Measurements from ENCODE around the gene TRIM63. TPM values are rescaled to one million over a fixed set of nuclear protein-coding genes. Genes with fewer than 3 reads are reported as not detected.

Gene TRIM63
- total and polyA plus RNA-seq, 2 of the 8 experiments (the other 6 are each of a cell fraction or from before 2014, with no cell fraction given): not detected

DNA sequence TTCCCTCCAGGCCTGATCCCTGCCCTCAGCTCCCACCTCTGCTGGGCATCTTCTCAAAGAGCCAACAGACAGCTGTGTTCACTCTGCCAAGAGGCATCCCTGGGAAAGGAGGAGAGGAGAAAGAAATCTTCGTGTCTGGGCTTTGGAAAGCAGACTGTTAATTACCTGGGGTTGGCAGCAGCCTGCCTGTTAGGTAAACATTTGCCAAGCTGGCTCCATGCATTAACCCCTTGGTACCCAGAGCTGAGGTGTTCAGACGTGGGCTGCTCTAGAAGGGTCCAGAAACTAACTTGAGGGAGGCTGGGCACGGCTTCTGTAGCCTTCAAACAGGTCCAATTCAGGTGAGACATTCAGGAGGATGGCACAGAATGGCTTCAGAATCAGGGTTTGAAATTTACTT is 54.6 kb downstream of the TRIM63 start:
- Histone ChIP-seq H4K91ac (replicated peaks; ENCODE audit: insufficient read length, low read length) (no peak overlapping the region), H2BK5ac (ENCODE audit: low read depth, low read length) (no peak overlapping the region), H3K14ac (ENCODE audit: insufficient read length) (no peak overlapping the region), H4K20me1 (replicated peaks in 1 of 2; ENCODE audit: control insufficient read depth in 1 of 2, insufficient read depth in 2 of 2, low read length in 2 of 2) (no peaks in the 10 kb centered on the region), H3K18ac (ENCODE audit: extremely low read depth, low read length) (no peak overlapping the region), H3K27ac (ENCODE audit: low read depth, low read length) (no peak overlapping the region), H4K8ac (ENCODE audit: extremely low read depth, insufficient read depth, low read length) (peak overlapping the region; percentile 31; the same call in 1 of the 2 replicates), H2AFZ (ENCODE audit: low read length) (no peak overlapping the region), H2BK12ac (ENCODE audit: low read depth, low read length) (no peak overlapping the region), H3K4ac (replicated peaks; ENCODE audit: insufficient read length, low read depth, low read length) (no peak overlapping the region), H3K4me1 (replicated peaks in 1 of 4; ENCODE audit: control insufficient read depth in 3 of 4, insufficient read depth in 4 of 4, low read length in 3 of 4) (peaks cover 0 to 8% (median 4%) of the 10 kb centered on the region in 4 experiments; a peak in 6 of 7 replicates), H2BK120ac (replicated peaks; ENCODE audit: low read depth, low read length) (no peak overlapping the region), H3K4me3 (ENCODE audit: extremely low read depth in 1 of 4, insufficient read depth in 2 of 4, low read depth in 3 of 4, low read length in 4 of 4) (no peak overlapping the region), H3K36me3 (ENCODE audit: control insufficient read depth in 2 of 4, insufficient read depth in 4 of 4, low read length in 3 of 4) (no peaks in the 10 kb centered on the region), H3K23me2 (ENCODE audit: low read depth, low read length) (no peaks in the 10 kb centered on the region), H3K9me3 (ENCODE audit: insufficient read depth in 2 of 2, low read depth in 1 of 2, low read length in 1 of 2) (no peaks in the 10 kb centered on the region), H3K9ac (replicated peaks in 1 of 4; ENCODE audit: extremely low read depth in 1 of 4, low read depth in 3 of 4, low read length in 3 of 4) (no peak overlapping the region), H2BK15ac (ENCODE audit: low read length) (no peak overlapping the region), H3K23ac (ENCODE audit: insufficient read length) (no peak overlapping the region), H3K27me3 (replicated peaks in 1 of 4; ENCODE audit: control insufficient read depth in 3 of 4, extremely low read depth in 1 of 4, insufficient read depth in 3 of 4, low read length in 3 of 4) (no peaks in the 10 kb centered on the region), H3K79me2 (ENCODE audit: control insufficient read depth in 1 of 2, insufficient read depth in 2 of 2, low read length in 2 of 2) (no peaks in the 10 kb centered on the region), H3K79me1 (ENCODE audit: low read depth, low read length) (no peaks in the 10 kb centered on the region), H3K4me2 (ENCODE audit: insufficient read depth in 1 of 2, low read depth in 2 of 2, low read length in 2 of 2) (no peak overlapping the region), H3K56ac (replicated peaks; ENCODE audit: insufficient read length, low read depth, low read length) (no peak overlapping the region), H2AK5ac (ENCODE audit: low read depth, low read length) (no peak overlapping the region), H2BK20ac (ENCODE audit: low read length) (no peak overlapping the region), H4K5ac (ENCODE audit: insufficient read length, low read depth, low read length) (no peak overlapping the region)
- FAIRE-seq (no peak), DNase-seq (ENCODE audit: low read depth in 1 of 2, low spot score in 2 of 2) (no peak)
- ChIA-PET CTCF (ENCODE audit: partially characterized antibody) (interaction anchor here (0.5 to 1.9 kb wide), 7 partner anchors 8 to 197 kb away, joined by 3 to 5 read pairs (median 3); partner anchors contain the start of gene EXTL1), POLR2A (ENCODE audit: partially characterized antibody) (interaction anchor here (1.1 to 1.4 kb wide), 2 partner anchors 9 to 99 kb away, joined by 3 to 5 read pairs; partner anchors contain the start of genes EXTL1 and PDIK1L)
- 50% methylated on average over 3 of the region's 3 CpGs; no CpG with 5 or more reads in 1 of the 2 experiments for WGBS, 2 experiments (ENCODE audit: extremely low coverage in 1 of 2, insufficient coverage in 1 of 2, insufficient read length in 1 of 2, insufficient replicate concordance in 2 of 2, low coverage in 1 of 2, low lambda C conversion rate in 2 of 2, missing lambda C conversion rate in 1 of 2)
- no peak for TF ChIP-seq RAD21 (IDR thresholded peaks at IDR 0.05 in 1 of 2, conservative IDR thresholded peaks at IDR 0.05 in 1 of 2; ENCODE audit: low read depth in 2 of 2, low read length in 2 of 2)
- TF ChIP-seq RBBP5 (IDR thresholded peaks at IDR 0.05; ENCODE audit: borderline replicate concordance, low read depth, low read length): no peak
- no peak for TF ChIP-seq SP1 (IDR thresholded peaks at IDR 0.05; ENCODE audit: low read depth, low read length)
- no peak for TF ChIP-seq SIX5 (IDR thresholded peaks at IDR 0.05; ENCODE audit: low read depth, low read length)
- no peak for TF ChIP-seq HDAC2 (IDR thresholded peaks at IDR 0.05; ENCODE audit: borderline replicate concordance in 1 of 2, low read depth in 2 of 2, low read length in 2 of 2)
- TF ChIP-seq, protein P1, sequence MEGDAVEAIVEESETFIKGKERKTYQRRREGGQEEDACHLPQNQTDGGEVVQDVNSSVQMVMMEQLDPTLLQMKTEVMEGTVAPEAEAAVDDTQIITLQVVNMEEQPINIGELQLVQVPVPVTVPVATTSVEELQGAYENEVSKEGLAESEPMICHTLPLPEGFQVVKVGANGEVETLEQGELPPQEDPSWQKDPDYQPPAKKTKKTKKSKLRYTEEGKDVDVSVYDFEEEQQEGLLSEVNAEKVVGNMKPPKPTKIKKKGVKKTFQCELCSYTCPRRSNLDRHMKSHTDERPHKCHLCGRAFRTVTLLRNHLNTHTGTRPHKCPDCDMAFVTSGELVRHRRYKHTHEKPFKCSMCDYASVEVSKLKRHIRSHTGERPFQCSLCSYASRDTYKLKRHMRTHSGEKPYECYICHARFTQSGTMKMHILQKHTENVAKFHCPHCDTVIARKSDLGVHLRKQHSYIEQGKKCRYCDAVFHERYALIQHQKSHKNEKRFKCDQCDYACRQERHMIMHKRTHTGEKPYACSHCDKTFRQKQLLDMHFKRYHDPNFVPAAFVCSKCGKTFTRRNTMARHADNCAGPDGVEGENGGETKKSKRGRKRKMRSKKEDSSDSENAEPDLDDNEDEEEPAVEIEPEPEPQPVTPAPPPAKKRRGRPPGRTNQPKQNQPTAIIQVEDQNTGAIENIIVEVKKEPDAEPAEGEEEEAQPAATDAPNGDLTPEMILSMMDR (IDR thresholded peaks at IDR 0.05; ENCODE audit: control extremely low read depth in 1 of 3, insufficient read depth in 1 of 3, low read depth in 1 of 3, low read length in 3 of 3): no peak
- TF ChIP-seq EGR1 (IDR thresholded peaks at IDR 0.05; ENCODE audit: borderline replicate concordance, low read depth, low read length): no peak
- TF ChIP-seq SUZ12 (IDR thresholded peaks at IDR 0.05; ENCODE audit: low read length): no peak
- no peak for TF ChIP-seq TBP (IDR thresholded peaks at IDR 0.05; ENCODE audit: low read depth, low read length)
- TF ChIP-seq, protein P2, sequence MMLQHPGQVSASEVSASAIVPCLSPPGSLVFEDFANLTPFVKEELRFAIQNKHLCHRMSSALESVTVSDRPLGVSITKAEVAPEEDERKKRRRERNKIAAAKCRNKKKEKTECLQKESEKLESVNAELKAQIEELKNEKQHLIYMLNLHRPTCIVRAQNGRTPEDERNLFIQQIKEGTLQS (IDR thresholded peaks at IDR 0.05; ENCODE audit: insufficient read depth, low read depth, low read length): no peak

Data from H1 (cell line).